ENCODE results near the gene CHRNA9. TPM values are rescaled to one million over a fixed set of nuclear protein-coding genes. Genes with fewer than 3 reads are reported as not detected.
"Not testable (repeated sequence)": the region's sequence is repeated elsewhere in the genome, so short reads cannot be mapped to it uniquely, and the experiment has no call there.

CHRNA9 gene
- total RNA-seq, 2 donors from 2014 or later: not detected

DNA sequence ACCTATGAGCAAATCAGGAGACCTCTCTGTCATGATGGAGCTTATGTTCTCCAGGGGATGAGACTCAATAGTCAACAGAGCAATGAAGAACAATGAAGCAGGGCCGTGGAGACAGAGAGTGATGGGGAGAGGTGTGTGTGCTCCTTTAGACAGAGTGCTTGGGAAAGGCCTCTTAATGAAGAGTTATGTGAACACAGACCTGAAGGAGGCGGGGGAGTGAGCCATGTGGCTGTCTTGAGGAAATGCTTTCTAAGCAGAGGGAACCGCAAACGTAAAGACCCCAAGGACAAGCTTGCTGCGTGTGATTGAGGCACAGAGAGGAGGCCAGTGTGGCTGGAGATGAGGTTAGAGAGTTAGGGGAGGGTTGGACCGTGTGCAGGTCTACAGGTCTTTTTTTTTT, 53.1 kb downstream of the CHRNA9 start:
- Mint-ChIP-seq H3K4me1 (peaks cover 5% of the 10 kb centered on the region), H3K4me3 (no peak overlapping the region), H3K36me3 (ENCODE audit: low read depth) (no peaks in the 10 kb centered on the region), H3K27me3 (no peaks in the 10 kb centered on the region), H3K27ac (no peak overlapping the region)
- no peaks in the 10 kb centered on the region for H3K9me3 ChIP-seq (ENCODE audit: control insufficient read depth, low read length, poor library complexity, severe bottlenecking)
- ATAC-seq (no peak), DNase-seq (no peak)

DNA sequence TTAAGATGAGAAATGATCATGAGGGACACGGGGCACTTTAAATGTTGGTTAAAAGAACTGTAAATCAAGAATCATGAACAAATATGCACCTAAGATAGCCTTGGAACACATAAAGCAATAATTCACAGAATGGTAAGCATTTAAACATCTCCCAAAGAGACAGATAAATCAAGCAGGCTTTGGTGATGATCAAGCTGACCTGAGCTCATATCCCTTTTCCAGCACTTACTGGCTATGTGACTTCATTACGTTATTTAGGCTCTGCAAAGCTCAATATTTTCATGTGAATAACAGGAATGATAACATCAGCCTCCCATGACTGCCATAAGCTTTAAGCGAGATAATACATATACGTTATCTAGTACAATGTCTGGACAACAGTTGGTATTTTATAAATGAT, 54.9 kb downstream of the CHRNA9 start:
- H3K9me3 ChIP-seq (ENCODE audit: control insufficient read depth, low read length, poor library complexity, severe bottlenecking): no peaks in the 10 kb centered on the region
- Mint-ChIP-seq H3K36me3 (ENCODE audit: low read depth) (no peaks in the 10 kb centered on the region), H3K27me3 (no peaks in the 10 kb centered on the region), H3K27ac (no peak overlapping the region), H3K4me3 (no peak overlapping the region), H3K4me1 (peaks cover 4% of the 10 kb centered on the region)
- no peak for DNase-seq
- no peak for ATAC-seq

DNA sequence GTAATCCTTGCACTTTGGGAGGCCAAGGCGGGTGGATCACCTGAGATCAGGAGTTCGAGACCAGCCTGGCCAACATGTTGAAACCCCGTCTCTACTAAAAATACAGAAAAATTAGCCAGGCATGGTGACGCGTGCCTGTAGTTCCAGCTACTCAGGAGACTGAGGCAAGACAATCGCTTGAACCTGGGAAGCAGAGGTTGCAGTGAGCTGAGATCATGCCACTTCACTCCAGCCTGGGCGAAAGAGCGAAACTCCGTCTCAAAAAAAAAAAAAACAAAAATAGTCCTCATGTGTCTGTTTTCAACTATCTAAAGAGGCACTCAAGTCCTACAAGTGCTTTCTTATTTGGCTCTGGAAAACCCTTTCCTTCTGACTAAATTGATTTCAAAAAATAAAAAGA, 57.1 kb downstream of the CHRNA9 start:
- not testable (repeated sequence) for H3K27me3 Mint-ChIP-seq; ATAC-seq; H3K9me3 ChIP-seq (ENCODE audit: control insufficient read depth, low read length, poor library complexity, severe bottlenecking); H3K4me1 Mint-ChIP-seq; H3K36me3 Mint-ChIP-seq (ENCODE audit: low read depth); DNase-seq; H3K27ac Mint-ChIP-seq; H3K4me3 Mint-ChIP-seq

GRCh38 chr4:40394236-40394635, 59.1 kb downstream of the CHRNA9 start:
- H3K27me3 Mint-ChIP-seq: no peaks in the 10 kb centered on the region
- no peak overlapping the region for H3K4me3 Mint-ChIP-seq
- peaks cover 4% of the 10 kb centered on the region for H3K4me1 Mint-ChIP-seq
- ATAC-seq: no peak
- DNase-seq: no peak
- H3K36me3 Mint-ChIP-seq (ENCODE audit: low read depth): no peaks in the 10 kb centered on the region
- H3K27ac Mint-ChIP-seq: no peak overlapping the region
- H3K9me3 ChIP-seq (ENCODE audit: control insufficient read depth, low read length, poor library complexity, severe bottlenecking): no peaks in the 10 kb centered on the region

- H3K27me3 Mint-ChIP-seq: peaks cover 5% of the 10 kb centered on the region
- H3K27ac Mint-ChIP-seq: no peak overlapping the region
- peaks cover 7% of the 10 kb centered on the region for H3K4me1 Mint-ChIP-seq
- ATAC-seq (no peak), DNase-seq (no peak)
- H3K36me3 Mint-ChIP-seq (ENCODE audit: low read depth): peaks cover 5% of the 10 kb centered on the region
- H3K4me3 Mint-ChIP-seq: no peak overlapping the region
- H3K9me3 ChIP-seq (ENCODE audit: control insufficient read depth, low read length, poor library complexity, severe bottlenecking): no peaks in the 10 kb centered on the region
Observed at GRCh38 chr4:40395166-40395900, 60.2 kb downstream of the CHRNA9 start.

GRCh38 chr4:40395908-40396793, 61.0 kb downstream of the CHRNA9 start:
- Mint-ChIP-seq H3K4me1 (peaks cover 7% of the 10 kb centered on the region), H3K27me3 (peaks cover 5% of the 10 kb centered on the region), H3K27ac (no peak overlapping the region), H3K4me3 (no peak overlapping the region), H3K36me3 (ENCODE audit: low read depth) (peaks cover 5% of the 10 kb centered on the region)
- ATAC-seq (no peak), DNase-seq (no peak)
- no peaks in the 10 kb centered on the region for H3K9me3 ChIP-seq (ENCODE audit: control insufficient read depth, low read length, poor library complexity, severe bottlenecking)

DNA sequence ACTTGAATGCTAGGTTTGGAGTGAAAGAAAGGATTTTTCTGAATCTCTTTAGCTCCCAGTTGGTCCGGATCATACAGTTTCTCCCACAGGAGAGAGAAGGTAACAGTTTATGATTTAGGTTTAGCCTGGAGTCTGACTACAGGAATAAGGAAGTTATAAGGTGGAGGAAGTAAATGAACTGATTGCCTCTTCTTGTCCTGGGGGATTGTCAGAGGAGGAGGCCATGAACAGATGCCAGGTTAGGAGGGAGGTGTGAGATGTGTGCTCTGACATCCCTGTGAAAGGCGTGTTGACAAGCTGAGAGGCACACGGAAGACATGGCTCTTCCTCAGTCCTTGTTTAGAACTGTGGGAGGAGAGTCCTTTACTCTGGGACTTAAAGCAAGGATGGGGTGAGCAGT, 64.4 kb downstream of the CHRNA9 start:
- H3K9me3 ChIP-seq (ENCODE audit: control insufficient read depth, low read length, poor library complexity, severe bottlenecking): no peaks in the 10 kb centered on the region
- no peak for DNase-seq
- Mint-ChIP-seq H3K4me1 (peaks cover 5% of the 10 kb centered on the region), H3K4me3 (no peak overlapping the region), H3K27ac (no peak overlapping the region), H3K36me3 (ENCODE audit: low read depth) (peaks cover 5% of the 10 kb centered on the region), H3K27me3 (peaks cover 5% of the 10 kb centered on the region)
- ATAC-seq: no peak

DNA sequence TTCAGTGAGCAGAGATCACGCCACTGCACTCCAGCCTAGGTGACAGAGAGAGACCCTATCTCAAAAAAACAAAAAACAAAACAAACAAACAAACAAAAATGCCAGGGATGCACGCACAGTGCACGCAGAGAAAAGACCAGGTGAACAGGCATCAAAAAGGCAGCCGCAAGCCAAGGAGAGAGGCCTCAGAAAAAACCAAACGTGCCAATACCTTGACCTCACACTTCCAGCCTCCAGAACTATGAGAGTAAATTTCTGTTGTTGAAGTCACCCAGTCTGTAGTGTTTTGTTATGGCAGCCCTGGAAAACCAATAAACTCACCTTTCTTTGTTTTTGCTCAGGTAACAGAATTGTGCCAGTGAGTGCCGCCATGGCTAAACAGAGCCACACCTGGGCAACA, 66.0 kb downstream of the CHRNA9 start:
- no peak overlapping the region for H3K27ac Mint-ChIP-seq
- H3K36me3 Mint-ChIP-seq (ENCODE audit: low read depth): peaks cover 5% of the 10 kb centered on the region
- no peaks in the 10 kb centered on the region for H3K9me3 ChIP-seq (ENCODE audit: control insufficient read depth, low read length, poor library complexity, severe bottlenecking)
- DNase-seq (no peak), ATAC-seq (no peak)
- H3K4me3 Mint-ChIP-seq: no peak overlapping the region
- H3K4me1 Mint-ChIP-seq: peaks cover 3% of the 10 kb centered on the region
- H3K27me3 Mint-ChIP-seq: peaks cover 5% of the 10 kb centered on the region

DNA sequence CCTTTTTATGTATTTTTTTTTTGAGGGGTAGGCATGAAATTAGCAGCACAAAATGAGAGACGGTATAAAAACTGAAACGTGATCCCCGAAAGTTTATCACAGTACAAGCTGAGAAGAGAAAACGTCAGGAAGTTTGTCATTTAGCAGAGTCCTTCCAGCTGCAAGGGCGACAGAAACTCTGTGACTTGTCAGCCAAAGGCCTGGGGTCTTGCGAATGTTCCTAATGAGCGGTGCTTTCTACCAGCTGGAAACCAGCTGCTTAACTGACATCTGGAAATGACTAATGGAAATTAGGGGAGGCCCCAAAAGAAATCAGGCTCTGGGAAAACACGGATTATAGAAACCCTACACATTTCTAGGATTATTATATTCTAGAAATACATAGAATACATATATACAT, 66.5 kb downstream of the CHRNA9 start:
- Mint-ChIP-seq H3K27ac (no peak overlapping the region), H3K36me3 (ENCODE audit: low read depth) (peaks cover 5% of the 10 kb centered on the region), H3K4me3 (no peak overlapping the region)

DNA sequence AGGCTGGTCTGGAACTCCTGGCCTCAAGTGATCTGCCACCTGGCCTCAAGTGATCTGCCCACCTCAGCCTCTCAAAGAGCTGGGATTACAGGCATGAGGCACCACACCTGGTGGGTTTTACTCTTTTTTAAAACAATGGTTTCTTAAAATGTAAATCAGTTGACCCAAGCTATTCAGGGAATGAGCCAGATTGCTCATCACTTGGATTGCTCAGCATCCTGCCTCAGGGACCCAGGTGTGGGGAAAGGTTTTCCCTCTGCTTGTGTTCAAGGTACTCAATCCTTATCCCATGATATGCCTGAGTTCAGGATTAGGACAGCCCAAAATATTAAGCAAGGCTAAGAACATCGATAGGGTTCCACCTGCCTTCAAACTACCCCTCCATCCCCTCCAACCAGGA, 67.4 kb downstream of the CHRNA9 start:
- no peak overlapping the region for H3K27ac Mint-ChIP-seq
- DNase-seq (no peak), ATAC-seq (no peak)
- H3K36me3 Mint-ChIP-seq (ENCODE audit: low read depth): peaks cover 7% of the 10 kb centered on the region
- peaks cover 3% of the 10 kb centered on the region for H3K4me1 Mint-ChIP-seq
- no peak overlapping the region for H3K4me3 Mint-ChIP-seq
- H3K9me3 ChIP-seq (ENCODE audit: control insufficient read depth, low read length, poor library complexity, severe bottlenecking): no peaks in the 10 kb centered on the region
- peaks cover 5% of the 10 kb centered on the region for H3K27me3 Mint-ChIP-seq

More for the DNA sequence above, 66.5 kb downstream of the CHRNA9 start:
- Mint-ChIP-seq H3K27me3 (peaks cover 5% of the 10 kb centered on the region), H3K4me1 (peaks cover 3% of the 10 kb centered on the region)
- no peaks in the 10 kb centered on the region for H3K9me3 ChIP-seq (ENCODE audit: control insufficient read depth, low read length, poor library complexity, severe bottlenecking)
- ATAC-seq: no peak
- no peak for DNase-seq

DNA sequence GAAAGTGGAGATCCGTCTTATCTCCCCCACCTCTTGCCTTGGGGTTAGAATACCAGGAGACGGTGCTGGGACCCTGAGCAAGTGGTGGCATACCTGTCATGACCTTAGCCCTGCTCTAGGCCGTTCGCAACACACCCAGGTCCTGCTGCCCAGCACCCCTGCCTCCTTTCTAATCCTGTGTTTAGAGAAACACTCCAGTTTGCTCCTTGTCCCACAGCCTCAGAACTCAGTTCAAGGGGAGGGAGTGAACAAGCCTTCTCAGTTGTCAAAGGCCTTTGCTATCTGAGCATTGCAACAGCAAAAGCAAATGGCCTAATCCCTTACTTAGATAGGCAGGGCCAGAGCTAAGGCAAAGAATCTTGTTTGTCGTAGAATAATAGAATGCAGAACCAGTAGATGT, 67.9 kb downstream of the CHRNA9 start:
- H3K27me3 Mint-ChIP-seq: peaks cover 5% of the 10 kb centered on the region
- peaks cover 3% of the 10 kb centered on the region for H3K4me1 Mint-ChIP-seq
- no peak overlapping the region for H3K27ac Mint-ChIP-seq
- peaks cover 7% of the 10 kb centered on the region for H3K36me3 Mint-ChIP-seq (ENCODE audit: low read depth)
- DNase-seq (no peak), ATAC-seq (no peak)
- no peaks in the 10 kb centered on the region for H3K9me3 ChIP-seq (ENCODE audit: control insufficient read depth, low read length, poor library complexity, severe bottlenecking)
- no peak overlapping the region for H3K4me3 Mint-ChIP-seq

Data from T-helper 17 cell (primary cell).